Activated CD4-positive, alpha-beta T cell treated with anti-CD3 and anti-CD28 coated beads, Interleukin-2, amount 10 ng/mL, durations not matched to agents 24 days and 14 days (primary cell): ENCODE measurements around the gene ASCC3. TPM values are rescaled to one million over a fixed set of nuclear protein-coding genes. Genes with fewer than 3 reads are reported as not detected.
"Not testable (repeated sequence)": the region's sequence is repeated elsewhere in the genome, so short reads cannot be mapped to it uniquely, and the experiment has no call there.

Experiments used
- DNase-seq: peaks from one replicate; pipeline ENCODE4 v3.0.0; 2022
- H3K27ac Mint-ChIP-seq: one replicate; pipeline ENCODE4 v1.8.0; 2022; ENCODE audit warnings: mild to moderate bottlenecking, mixed read lengths
- H3K27me3 Mint-ChIP-seq: one replicate; pipeline ENCODE4 v1.8.0; 2022; ENCODE audit warnings: mixed read lengths
- H3K36me3 Mint-ChIP-seq: one replicate; pipeline ENCODE4 v1.8.0; 2022; ENCODE audit warnings: low read depth, mild to moderate bottlenecking, mixed read lengths
- H3K4me1 Mint-ChIP-seq: one replicate; pipeline ENCODE4 v1.8.0; 2021; ENCODE audit warnings: mixed read lengths
- H3K4me3 Mint-ChIP-seq: one replicate; pipeline ENCODE4 v1.8.0; 2022; ENCODE audit warnings: mild to moderate bottlenecking, moderate library complexity, mixed read lengths
- H3K9me3 Mint-ChIP-seq: one replicate; pipeline ENCODE4 v1.8.0; 2021; ENCODE audit warnings: mixed read lengths
- intact Hi-C: fragments of 100-400 bp; cut with micrococcal nuclease; formaldehyde crosslinking; loops from one replicate; pipeline ENCODE4 v1.15.1; 2023
- total RNA-seq: library from RNA; stranded (reverse); gene quantifications from 2 replicates; pipeline ENCODE4 v1.2.3, GENCODE V29; 2022

Gene ASCC3
- total RNA-seq, 1 donor from 2014 or later = 68.9 TPM

DNA sequence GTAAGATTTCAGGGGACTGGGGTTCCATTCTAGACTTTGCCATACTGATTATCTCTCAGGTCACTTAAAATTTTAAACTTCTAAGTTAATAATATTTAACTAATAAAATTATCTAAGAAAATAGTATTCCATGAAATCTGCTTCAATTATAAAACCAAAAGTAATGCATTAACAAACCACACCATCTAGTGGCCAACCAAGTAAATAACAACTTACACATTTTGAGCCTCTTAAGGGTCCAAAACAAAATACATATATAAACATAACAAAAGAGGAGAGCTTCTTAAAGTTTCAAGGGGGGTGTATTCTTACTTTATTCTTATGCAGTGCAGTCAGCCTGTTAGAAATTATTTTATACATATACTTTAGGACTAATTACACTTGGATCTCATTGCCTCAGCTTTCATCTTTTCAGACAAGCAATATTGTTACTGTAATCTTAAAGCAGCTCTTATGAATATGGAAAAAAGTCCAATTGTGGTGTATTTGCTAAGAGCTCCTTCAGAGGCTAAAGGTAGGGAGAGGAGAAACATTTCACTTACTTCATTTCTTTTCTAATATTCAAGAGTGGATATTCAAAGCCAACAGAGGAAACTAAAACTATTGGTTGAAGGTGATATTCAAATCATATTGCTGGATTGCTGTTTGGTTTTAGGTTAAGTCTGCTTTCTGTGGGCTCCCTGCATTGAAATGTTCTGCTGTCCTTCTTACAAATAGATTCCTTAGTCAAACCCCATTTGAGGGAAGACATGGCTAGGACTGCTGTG is 216.7 kb downstream of the ASCC3 start:
- DNase-seq = no peak
- H3K27me3 Mint-ChIP-seq = no peaks in the 10 kb centered on the region
- H3K27ac Mint-ChIP-seq = no peak overlapping the region
- no peak overlapping the region for H3K4me3 Mint-ChIP-seq
- H3K9me3 Mint-ChIP-seq = no peaks in the 10 kb centered on the region
- H3K36me3 Mint-ChIP-seq = peaks cover 3% of the 10 kb centered on the region
- peaks cover 6% of the 10 kb centered on the region for H3K4me1 Mint-ChIP-seq
- intact Hi-C loops = loop anchor here (2.0 to 5.0 kb wide), 2 partner anchors 187 to 558 kb away; no protein-coding TSS in a partner anchor

DNA sequence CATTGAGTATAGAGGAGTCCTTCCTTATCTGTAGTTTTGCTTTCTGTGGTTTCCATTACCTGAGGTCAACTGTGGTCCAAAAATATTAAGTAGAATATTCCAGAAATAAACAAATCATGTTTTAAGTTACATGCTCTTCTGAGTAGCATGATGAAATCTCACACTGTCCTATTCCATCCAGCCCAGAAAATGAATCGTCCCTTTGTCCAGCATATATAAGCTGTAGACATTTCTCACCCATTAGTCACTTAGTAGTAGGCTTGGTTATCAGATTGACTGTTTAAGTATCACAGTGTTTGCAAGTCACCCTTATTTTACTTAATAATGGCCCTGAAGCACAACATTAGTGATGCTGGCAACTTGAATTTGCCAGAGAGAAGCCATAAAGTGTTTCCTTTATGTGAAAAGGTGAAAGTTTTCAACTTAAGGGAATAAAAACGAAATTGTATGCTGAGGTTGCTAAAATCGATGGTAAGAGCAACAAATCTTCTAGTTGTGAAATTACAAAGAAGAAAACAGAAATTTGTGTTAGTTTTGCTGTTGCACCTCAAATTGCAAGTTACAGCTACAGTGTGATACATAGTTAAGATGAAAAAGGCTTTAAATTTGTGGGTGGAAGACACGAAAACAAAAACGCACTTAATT is 217.8 kb downstream of the ASCC3 start:
- intact Hi-C loops = loop anchor here (5.0 kb wide), 1 partner anchor 186 kb away; no protein-coding TSS in a partner anchor
- no peak overlapping the region for H3K27ac Mint-ChIP-seq
- no peak for DNase-seq
- H3K36me3 Mint-ChIP-seq = peaks cover 3% of the 10 kb centered on the region
- H3K4me1 Mint-ChIP-seq = peaks cover 6% of the 10 kb centered on the region
- no peaks in the 10 kb centered on the region for H3K27me3 Mint-ChIP-seq
- H3K9me3 Mint-ChIP-seq = no peaks in the 10 kb centered on the region
- no peak overlapping the region for H3K4me3 Mint-ChIP-seq

DNA sequence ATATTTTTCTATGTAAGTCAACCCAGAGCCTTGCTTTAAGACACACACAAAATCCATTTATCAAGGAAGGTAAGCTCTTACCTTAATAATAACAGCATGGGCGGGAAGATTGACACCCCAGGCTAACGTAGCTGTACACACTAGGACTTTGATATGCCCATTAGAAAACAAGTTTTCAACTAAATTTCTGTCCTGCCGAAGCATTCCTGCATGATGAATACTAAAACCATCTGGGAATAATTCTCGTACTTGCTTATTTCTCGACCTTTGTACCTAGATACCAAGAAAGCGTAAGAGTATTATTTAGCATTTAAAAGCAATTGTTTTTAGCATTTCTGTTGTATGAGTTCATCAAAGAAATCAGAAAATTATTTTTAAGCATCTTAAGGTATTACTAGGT is 218.9 kb downstream of the ASCC3 start:
- H3K4me1 Mint-ChIP-seq = peaks cover 6% of the 10 kb centered on the region
- intact Hi-C loops = loop anchor here (5.0 kb wide), 1 partner anchor 185 kb away; no protein-coding TSS in a partner anchor
- no peak overlapping the region for H3K4me3 Mint-ChIP-seq

DNA sequence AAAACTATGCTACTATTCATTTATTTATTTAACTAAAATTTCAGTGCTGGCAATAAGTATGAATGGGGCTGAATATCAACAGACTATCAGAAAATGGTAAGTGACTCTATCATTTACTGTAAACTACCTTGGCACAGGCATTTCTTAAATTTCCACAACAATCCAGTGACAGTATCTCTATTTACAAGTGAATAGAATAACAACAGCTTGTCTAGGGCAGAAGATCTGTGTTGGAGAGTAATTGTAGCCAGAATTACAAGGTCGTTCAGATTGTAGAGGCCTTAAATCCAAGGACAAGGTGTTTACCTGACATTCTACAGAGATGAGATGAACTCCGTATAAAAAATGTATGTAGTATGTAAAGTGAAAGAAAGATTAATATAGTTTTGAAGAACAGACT is 222.6 kb downstream of the ASCC3 start:
- Mint-ChIP-seq H3K4me1 (no peaks in the 10 kb centered on the region), H3K27me3 (no peaks in the 10 kb centered on the region), H3K36me3 (peaks cover 6% of the 10 kb centered on the region), H3K27ac (no peak overlapping the region), H3K9me3 (no peaks in the 10 kb centered on the region), H3K4me3 (no peak overlapping the region)
- no peak for DNase-seq
- intact Hi-C loops = no loop called here

More for the DNA sequence above, 218.9 kb downstream of the ASCC3 start:
- Mint-ChIP-seq H3K9me3 (no peaks in the 10 kb centered on the region), H3K27me3 (no peaks in the 10 kb centered on the region), H3K36me3 (peaks cover 3% of the 10 kb centered on the region), H3K27ac (no peak overlapping the region)
- no peak for DNase-seq

DNA sequence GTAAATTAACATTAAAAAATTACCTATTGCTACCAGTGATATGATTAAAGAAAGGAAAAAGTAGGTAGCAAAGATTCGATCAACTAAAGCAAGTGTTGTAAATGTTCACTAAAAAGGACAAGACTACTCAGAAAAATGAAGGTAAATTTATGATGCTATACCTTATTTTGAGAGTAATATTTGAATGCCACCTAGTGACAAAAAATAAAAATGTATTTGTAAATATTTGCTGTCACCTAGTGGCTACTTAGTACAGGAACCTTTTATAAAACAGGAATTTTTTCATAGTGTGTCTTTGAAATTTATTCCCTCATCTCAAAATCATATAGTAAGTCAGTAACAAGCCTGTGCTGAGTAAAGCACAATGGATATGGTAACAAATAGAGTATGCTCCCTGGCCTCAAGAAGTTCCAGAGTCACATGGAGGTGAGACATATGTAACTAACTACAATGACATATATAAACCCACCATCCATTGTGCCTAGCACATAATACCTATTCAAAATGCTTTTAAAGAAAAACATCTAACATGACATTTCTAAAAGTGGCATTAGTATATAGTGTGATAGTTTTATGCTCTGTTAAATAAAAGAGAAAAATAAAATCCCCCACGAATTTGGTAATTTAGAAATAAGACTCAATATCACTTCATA is 223.3 kb downstream of the ASCC3 start:
- Mint-ChIP-seq H3K4me3 (no peak overlapping the region), H3K36me3 (peaks cover 6% of the 10 kb centered on the region), H3K27ac (no peak overlapping the region), H3K4me1 (no peaks in the 10 kb centered on the region), H3K9me3 (no peaks in the 10 kb centered on the region), H3K27me3 (no peaks in the 10 kb centered on the region)
- intact Hi-C loops = no loop called here
- DNase-seq = no peak

DNA sequence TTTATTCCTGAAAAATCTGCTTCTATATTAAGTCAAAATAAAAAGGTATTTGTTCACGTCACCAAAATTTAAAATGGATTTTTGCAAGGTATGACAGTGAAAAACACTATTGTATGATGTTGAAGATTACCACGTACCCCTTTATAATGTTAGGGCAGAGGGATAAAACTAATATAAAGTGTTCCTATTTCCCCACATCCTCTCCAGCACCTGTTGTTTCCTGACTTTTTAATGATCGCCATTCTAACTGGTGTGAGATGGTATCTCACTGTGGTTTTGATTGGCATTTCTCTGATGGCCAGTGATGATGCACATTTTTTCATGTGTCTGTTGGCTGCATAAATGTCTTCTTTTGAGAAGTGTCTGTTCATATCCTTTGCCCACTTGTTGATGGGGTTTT is 240.0 kb downstream of the ASCC3 start:
- H3K27me3 Mint-ChIP-seq, H3K27ac Mint-ChIP-seq, H3K9me3 Mint-ChIP-seq, H3K4me3 Mint-ChIP-seq, H3K4me1 Mint-ChIP-seq, intact Hi-C loops, DNase-seq: not testable (repeated sequence)
- peaks cover 53% of the 10 kb centered on the region for H3K36me3 Mint-ChIP-seq

DNA sequence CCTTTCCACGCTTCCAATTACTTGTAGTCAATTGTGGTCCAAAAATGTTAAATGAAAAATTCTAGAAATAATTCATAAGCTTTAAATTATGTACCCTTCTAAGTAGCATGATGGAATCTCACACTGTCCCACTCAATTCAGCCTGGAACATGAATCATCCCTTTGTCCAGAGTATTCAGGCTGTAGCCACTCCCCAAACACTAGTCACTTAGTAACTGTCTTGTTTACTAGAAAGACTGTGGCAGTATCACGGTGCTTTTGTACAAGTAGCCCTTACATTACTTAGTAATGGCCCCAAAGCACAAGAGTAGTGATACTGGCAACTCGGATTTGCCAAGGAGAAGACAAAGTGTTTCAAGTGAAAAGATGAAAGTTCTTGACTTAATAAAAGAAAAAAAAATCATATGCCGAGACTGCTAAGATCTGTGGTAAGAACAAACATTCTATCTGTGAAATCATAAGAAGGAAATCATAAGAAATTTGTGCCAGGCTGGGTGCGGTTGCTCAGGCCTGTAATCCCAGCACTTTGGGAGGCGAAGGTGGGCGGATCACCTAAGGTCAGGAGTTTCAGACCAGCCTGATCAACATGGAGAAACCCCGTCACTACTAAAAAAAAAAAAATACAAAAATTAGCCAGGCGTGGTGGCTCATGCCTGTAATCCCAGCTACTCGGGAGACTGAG is 247.9 kb downstream of the ASCC3 start:
- Mint-ChIP-seq H3K27ac (no peak overlapping the region), H3K36me3 (peaks cover 27% of the 10 kb centered on the region), H3K4me1 (no peaks in the 10 kb centered on the region), H3K4me3 (no peak overlapping the region), H3K9me3 (no peaks in the 10 kb centered on the region), H3K27me3 (no peaks in the 10 kb centered on the region)
- intact Hi-C loops = no loop called here
- no peak for DNase-seq

DNA sequence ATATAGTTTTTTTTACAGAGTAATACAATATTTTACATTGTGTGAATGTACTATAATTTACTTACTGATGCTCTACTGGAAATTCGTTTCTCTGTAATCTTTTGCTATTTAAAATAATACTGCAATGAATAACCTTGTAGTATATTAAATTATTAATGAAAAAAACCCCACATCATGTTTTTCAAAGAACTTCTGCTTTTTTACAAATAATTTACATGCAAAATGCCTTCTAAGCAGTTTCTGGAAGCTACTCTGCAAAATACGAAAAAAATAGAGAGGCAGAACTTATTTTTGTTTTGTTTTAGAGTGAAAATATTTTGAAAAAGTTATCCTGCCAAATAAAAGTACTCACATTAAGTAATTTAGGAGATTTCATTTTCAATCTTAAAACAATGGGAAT is 250.6 kb downstream of the ASCC3 start:
- Mint-ChIP-seq H3K36me3 (peaks cover 23% of the 10 kb centered on the region), H3K4me1 (no peaks in the 10 kb centered on the region), H3K27ac (no peak overlapping the region), H3K27me3 (no peaks in the 10 kb centered on the region), H3K9me3 (no peaks in the 10 kb centered on the region), H3K4me3 (no peak overlapping the region)
- DNase-seq = no peak
- intact Hi-C loops = no loop called here

DNA sequence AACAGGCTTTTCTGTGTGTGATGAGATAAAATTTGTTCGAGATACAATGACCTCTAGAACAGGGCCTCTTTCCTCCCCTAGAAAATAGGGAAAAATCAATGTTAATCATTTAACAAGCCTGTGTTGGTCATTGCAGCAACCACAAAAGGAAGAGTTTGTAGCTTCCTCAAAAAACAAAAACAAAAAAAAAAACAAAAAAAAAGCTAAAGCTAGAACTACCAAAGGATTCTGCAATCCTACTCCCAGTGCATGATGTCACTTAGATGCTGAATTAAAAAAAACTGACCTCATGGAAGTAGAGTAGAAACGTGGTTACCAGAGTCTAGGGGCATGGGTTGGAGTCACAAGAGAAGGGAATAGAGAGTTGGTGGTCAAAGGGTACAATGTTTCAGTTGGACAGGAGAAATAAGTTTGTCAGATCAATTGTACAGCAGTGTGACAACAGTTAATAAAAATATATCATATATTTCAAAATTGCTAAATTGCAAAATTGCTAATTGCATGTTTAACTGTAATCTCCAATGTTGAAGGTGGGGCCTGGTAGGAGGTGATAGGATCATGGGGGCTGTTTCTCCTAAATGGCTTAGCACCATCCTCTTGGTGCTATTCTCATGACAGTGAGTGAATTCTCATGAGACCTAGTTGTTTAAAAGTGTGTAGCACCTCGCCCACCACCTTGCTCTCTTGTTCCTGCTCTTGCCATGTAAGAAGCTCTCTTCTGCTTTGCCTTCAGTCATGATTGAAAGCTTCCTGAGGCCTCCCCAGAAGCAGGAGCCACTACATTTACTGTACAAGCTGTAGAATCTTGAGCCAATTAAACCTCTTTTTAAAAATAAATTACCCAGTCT is 253.0 kb downstream of the ASCC3 start:
- Mint-ChIP-seq H3K27ac (no peak overlapping the region), H3K36me3 (peaks cover 31% of the 10 kb centered on the region), H3K4me3 (no peak overlapping the region), H3K4me1 (no peaks in the 10 kb centered on the region), H3K27me3 (no peaks in the 10 kb centered on the region), H3K9me3 (no peaks in the 10 kb centered on the region)
- no peak for DNase-seq
- intact Hi-C loops = no loop called here

DNA sequence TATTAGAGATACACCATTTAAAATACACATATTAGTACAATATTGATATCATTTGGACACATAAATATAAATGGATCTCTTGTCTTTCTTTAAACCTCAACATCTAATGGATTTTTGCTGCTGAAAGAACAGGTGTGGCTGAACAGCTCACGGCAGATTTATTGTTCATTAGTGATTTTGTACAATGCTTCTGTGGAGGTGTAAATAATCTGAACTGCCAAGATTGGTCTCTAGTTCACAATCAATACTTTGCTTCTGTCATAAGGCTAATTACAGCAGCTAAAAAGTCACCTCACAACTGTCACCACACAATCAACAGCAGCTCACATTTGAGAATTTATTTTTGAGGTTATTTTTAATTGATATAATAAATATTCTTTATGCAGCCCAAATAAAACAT is 254.4 kb downstream of the ASCC3 start:
- no peaks in the 10 kb centered on the region for H3K4me1 Mint-ChIP-seq
- no peaks in the 10 kb centered on the region for H3K27me3 Mint-ChIP-seq
- peaks cover 34% of the 10 kb centered on the region for H3K36me3 Mint-ChIP-seq
- intact Hi-C loops = no loop called here
- no peak for DNase-seq
- peaks cover 4% of the 10 kb centered on the region for H3K9me3 Mint-ChIP-seq
- H3K27ac Mint-ChIP-seq = no peak overlapping the region
- H3K4me3 Mint-ChIP-seq = no peak overlapping the region

DNA sequence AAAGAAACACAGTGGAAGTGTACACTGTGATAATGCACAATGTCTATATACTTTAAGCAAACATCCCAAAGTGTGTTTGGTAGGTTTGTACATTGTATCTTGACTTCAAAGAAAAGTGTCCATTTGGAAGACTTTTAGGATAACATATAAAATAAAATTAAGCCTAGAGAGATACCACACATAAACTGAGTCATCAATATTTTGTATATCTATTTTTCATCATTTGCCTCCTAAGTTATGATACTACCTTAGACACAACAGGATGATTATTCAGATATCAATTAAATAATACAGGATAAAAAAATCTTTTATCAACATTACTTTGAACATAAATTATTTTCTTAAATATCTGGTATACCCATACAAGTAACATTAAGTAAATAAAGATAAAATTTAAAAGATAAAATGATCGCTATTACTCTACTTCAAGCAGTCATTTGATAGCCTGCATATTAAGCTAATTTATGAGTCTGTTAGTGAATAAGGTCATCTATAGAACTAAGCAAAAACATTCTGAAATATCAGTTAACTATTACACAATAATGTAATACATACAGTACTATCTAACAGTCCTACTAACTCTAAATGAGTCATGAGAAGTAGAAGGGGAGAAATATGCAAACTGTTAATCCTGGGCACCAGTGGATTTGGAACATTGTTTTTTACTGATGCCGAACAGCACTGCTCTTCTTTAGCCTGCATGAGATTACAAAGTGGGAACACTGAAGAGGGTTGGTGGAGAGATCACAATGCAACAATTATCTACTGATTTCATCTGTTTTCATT is 258.0 kb downstream of the ASCC3 start:
- H3K36me3 Mint-ChIP-seq = peaks cover 44% of the 10 kb centered on the region
- intact Hi-C loops = no loop called here
- H3K9me3 Mint-ChIP-seq = peaks cover 9% of the 10 kb centered on the region

DNA sequence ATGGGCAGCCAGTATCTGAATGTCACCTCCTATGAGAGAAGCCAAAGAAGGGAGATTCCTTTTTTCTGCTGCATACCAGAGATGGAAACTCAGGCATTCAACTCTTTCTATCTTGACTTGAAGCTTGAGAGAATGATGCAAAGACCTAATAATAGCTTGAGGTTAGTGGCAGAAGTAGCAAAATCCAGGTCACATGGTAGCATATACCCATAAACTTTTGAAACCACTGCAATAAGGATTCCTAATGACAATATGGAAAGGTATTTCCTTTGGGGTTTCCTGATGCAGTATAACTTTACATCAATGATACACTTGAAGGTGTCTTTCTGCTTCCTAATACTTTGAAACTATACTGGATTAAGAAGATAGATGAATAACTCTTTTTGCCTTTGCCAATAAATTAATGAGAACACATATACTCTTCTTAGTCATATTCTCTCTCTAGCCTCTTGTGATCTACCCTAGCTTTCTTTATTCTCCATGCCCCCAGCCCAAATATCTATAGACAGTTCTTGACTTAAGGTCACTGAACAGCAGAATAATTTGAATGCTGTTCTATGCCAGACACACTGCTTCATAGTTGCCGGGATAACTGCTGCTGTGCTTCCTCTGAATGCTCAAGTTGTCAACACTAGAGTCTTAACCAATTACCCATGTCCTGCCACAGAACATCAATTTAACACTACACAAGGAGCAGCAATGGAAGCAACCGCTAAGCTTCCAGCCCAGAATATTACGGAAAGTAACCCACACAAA is 260.9 kb downstream of the ASCC3 start:
- Mint-ChIP-seq H3K36me3 (peaks cover 38% of the 10 kb centered on the region), H3K27me3 (no peaks in the 10 kb centered on the region), H3K9me3 (peaks cover 9% of the 10 kb centered on the region), H3K27ac (no peak overlapping the region), H3K4me1 (no peaks in the 10 kb centered on the region), H3K4me3 (no peak overlapping the region)
- DNase-seq = no peak
- intact Hi-C loops = no loop called here

More for the DNA sequence above, 258.0 kb downstream of the ASCC3 start:
- Mint-ChIP-seq H3K4me3 (no peak overlapping the region), H3K27me3 (no peaks in the 10 kb centered on the region), H3K27ac (no peak overlapping the region), H3K4me1 (no peaks in the 10 kb centered on the region)
- DNase-seq = no peak
